Right lobe of liver (tissue), 6 donors: Measurements from ENCODE around the gene COL4A1. TPM values are rescaled to one million over a fixed set of nuclear protein-coding genes. Genes with fewer than 3 reads are reported as not detected.

Experiments used
- ATAC-seq, 4 donors: fragments of 200-7000 bp; cut with Tn5 transposase; one replicate each; pipeline ENCODE4 v1.9.1; 2020; ENCODE audit warnings: mild to moderate bottlenecking in 4 of 4, moderate library complexity in 4 of 4
- DNase-seq, 3 donors: peaks; one replicate each; pipeline ENCODE4 v3.0.0-alpha.2; 2020
- H3K27ac ChIP-seq, 3 donors: fragments of 200-600 bp; one replicate each; pipeline ENCODE4 v1.8.0; 2022
- H3K27me3 ChIP-seq, 2 donors: fragments of 200-600 bp; one replicate each; pipeline ENCODE4 v1.8.0; 2022
- H3K36me3 ChIP-seq, 4 donors: fragments of 200-600 bp; sonication (generic) in 1 of 4; one replicate each; pipeline versions ENCODE4 v1.5.1 to v1.8.0; 2017 to 2022; ENCODE audit warnings: control low read depth in 1 of 4
- H3K4me1 ChIP-seq, 4 donors: fragments of 200-600 bp; sonication (generic) in 1 of 4; one replicate each; pipeline versions ENCODE4 v1.5.1 to v1.8.0; 2017 to 2022; ENCODE audit warnings: control low read depth in 1 of 4
- H3K4me3 ChIP-seq, 3 donors: fragments of 200-600 bp; one replicate each; pipeline ENCODE4 v1.8.0; 2022
- H3K9me3 ChIP-seq, 4 donors: fragments of 200-600 bp; sonication (generic) in 1 of 4; one replicate each; pipeline versions ENCODE4 v1.5.1 to v1.8.0; 2017 to 2022; ENCODE audit warnings: control low read depth in 1 of 4
- POLR2A ChIP-seq: fragments of 450-650 bp; IDR thresholded peaks from one replicate; pipeline ENCODE4 v1.6.1; 2017; ENCODE audit warnings: antibody characterized with exemption, mild to moderate bottlenecking
- WGBS: methylation state at CpG from one replicate; pipeline ENCODE4 v1.1.6; 2018; ENCODE audit warnings: low coverage, low lambda C conversion rate; ENCODE audit not compliant: insufficient coverage; ENCODE audit errors: missing lambda C conversion rate; 5-methylcytosine and 5-hydroxymethylcytosine counted together
- intact Hi-C, 2 donors: fragments of 100-400 bp; cut with DNase I; formaldehyde crosslinking; loops; one replicate each; pipeline versions ENCODE4 v1.11.2 to v1.14.1; 2022
- total RNA-seq, 6 experiments: library from RNA; depleted of rRNA in 2 of 6; stranded (reverse); fragments of >200 nt in 2 of 6; fragmentation: NEBNext Ultra II Directional in 3 of 6; extraction: Animal tissue kit (Norgen Biotek cat#: 25700) in 3 of 6; gene quantifications; one replicate each; pipeline versions ENCODE4 v1.1.0 to v1.2.4, GENCODE V29; 2016 to 2023
- TF ChIP-seq, protein P1 (sequence below), 4 donors: fragments of 200-600 bp in 3 of 4; fragments of 450-650 bp in 1 of 4; IDR thresholded peaks; one replicate each; pipeline versions ENCODE4 v1.5.1 to v1.8.0; 2016 to 2022; ENCODE audit warnings: antibody characterized with exemption in 4 of 4, mild to moderate bottlenecking in 2 of 4
- donor health status: DM: no; HTN: yes; CAD: no.
- donor health status: DM: no; HTN: no; CAD: no.
- donor health status: DM: no; HTN: no; CAD: no.
- donor health status: DM: no; HTN: yes; CAD: no.
- donor health status: DM: no; HTN: yes; CAD: no.

The COL4A1 gene
- total RNA-seq, 6 experiments from 2014 or later, result 8.0 to 89.8 (median 41.1) TPM

DNA sequence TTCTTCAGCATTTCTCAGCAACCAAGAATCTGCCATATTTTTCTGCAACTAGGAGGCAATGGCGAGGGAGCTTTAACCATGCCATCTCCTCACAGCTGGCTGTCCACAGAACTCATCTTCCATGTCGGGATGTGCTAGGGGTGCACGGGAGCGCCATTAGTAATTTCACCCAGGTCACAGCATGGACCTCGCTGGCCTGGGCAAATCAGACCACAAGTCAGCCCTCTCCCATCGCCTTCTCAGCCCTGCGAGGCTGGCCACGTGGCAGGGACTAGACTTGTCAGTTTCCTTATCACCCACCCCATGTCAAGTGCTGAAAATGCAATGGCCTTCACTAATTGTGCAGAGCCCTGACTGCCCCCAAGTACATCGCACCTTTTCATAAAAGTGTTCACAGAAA, 15.7 kb downstream of the COL4A1 start:
- no peak for TF ChIP-seq POLR2A
- TF ChIP-seq, protein P1, sequence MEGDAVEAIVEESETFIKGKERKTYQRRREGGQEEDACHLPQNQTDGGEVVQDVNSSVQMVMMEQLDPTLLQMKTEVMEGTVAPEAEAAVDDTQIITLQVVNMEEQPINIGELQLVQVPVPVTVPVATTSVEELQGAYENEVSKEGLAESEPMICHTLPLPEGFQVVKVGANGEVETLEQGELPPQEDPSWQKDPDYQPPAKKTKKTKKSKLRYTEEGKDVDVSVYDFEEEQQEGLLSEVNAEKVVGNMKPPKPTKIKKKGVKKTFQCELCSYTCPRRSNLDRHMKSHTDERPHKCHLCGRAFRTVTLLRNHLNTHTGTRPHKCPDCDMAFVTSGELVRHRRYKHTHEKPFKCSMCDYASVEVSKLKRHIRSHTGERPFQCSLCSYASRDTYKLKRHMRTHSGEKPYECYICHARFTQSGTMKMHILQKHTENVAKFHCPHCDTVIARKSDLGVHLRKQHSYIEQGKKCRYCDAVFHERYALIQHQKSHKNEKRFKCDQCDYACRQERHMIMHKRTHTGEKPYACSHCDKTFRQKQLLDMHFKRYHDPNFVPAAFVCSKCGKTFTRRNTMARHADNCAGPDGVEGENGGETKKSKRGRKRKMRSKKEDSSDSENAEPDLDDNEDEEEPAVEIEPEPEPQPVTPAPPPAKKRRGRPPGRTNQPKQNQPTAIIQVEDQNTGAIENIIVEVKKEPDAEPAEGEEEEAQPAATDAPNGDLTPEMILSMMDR (IDR thresholded peaks at IDR 0.05), result no peak
- 87% methylated on average over 4 of the region's 9 CpGs for WGBS
- intact Hi-C loops, result no loop called here
- Histone ChIP-seq H3K27me3 (no peaks in the 10 kb centered on the region), H3K4me1 (peaks cover 0 to 2% (median 0%) of the 10 kb centered on the region in 4 donors), H3K9me3 (no peaks in the 10 kb centered on the region), H3K36me3 (no peaks in the 10 kb centered on the region), H3K4me3 (no peak overlapping the region), H3K27ac (no peak overlapping the region)
- ATAC-seq (no peak), DNase-seq (no peak)

DNA sequence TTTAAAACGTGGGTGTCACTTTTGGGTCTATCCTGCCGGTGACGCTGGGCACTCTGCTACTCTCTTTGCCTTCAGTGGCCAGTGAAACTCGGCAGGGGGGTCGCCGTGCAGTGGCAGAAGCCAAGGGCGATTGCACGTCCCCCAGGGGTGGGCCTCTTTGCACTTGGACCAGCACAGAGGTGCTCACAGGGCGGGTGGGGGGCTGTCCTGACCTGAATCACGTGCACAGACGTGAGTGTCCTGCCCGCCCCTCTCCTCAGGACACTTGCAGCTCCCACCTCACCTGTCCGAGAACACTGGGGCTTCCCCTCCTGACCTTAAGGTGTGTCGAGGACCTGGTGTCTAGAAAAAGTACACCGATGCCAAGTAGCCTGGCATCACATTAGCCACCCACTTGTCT, 16.1 kb downstream of the COL4A1 start:
- Histone ChIP-seq H3K4me3 (no peak overlapping the region), H3K4me1 (peaks cover 0 to 2% (median 0%) of the 10 kb centered on the region in 4 donors), H3K9me3 (no peaks in the 10 kb centered on the region), H3K27me3 (no peaks in the 10 kb centered on the region), H3K27ac (no peak overlapping the region), H3K36me3 (no peaks in the 10 kb centered on the region)
- DNase-seq, result no peak
- no peak for ATAC-seq
- intact Hi-C loops, result no loop called here
- no peak for TF ChIP-seq POLR2A
- TF ChIP-seq, protein P1 (IDR thresholded peaks at IDR 0.05), result no peak
- 64% methylated on average over 4 of the region's 15 CpGs for WGBS

DNA sequence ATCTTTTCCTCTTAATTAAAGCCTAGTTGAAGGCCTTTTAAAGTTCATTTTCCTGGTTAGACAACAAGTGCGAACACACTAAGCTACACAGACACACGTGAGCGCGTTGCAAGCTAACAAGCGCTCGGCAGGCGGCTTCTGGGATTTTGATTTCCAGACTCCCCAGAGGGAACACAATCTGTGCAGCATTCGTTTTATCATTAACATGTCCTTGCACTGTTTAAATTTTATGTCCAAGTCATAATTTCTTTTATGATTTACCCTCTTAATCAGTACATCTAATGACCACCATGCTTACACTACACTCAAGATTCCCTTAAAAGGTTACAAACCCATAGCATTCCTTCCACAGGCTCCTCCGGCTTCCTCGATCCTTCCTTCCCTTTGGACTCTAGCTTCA, 16.8 kb downstream of the COL4A1 start:
- intact Hi-C loops, result no loop called here
- Histone ChIP-seq H3K4me3 (no peak overlapping the region), H3K27me3 (no peaks in the 10 kb centered on the region), H3K27ac (no peak overlapping the region), H3K36me3 (no peaks in the 10 kb centered on the region), H3K4me1 (peaks cover 0 to 2% (median 0%) of the 10 kb centered on the region in 4 donors), H3K9me3 (no peaks in the 10 kb centered on the region)
- WGBS, result 80% methylated on average over 10 of the region's 10 CpGs
- no peak for TF ChIP-seq POLR2A
- TF ChIP-seq, protein P1 (IDR thresholded peaks at IDR 0.05), result no peak
- ATAC-seq (no peak), DNase-seq (no peak)

DNA sequence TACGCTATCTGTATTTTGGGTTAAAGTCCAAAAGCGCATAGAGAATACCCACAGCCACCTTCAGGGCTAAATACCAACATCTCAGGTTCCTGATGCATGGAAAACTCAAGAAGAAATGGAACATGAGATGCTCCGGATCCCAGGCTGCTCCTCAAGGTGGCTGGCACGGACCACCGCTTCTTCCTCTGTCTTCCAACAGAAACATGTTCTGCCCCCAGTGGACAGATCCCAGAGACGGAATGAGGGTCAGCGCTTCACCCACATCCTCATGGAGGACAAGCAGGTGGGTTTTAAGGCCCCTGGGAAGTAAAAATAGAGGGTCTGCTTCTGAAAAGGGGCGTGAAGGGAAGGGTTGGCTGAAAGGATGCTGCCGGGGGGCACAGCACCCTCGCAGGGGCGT, 17.3 kb downstream of the COL4A1 start:
- H3K4me1 ChIP-seq, result peaks cover 0 to 2% (median 0%) of the 10 kb centered on the region in 4 donors
- ATAC-seq (no peak), DNase-seq (no peak)
- intact Hi-C loops, result no loop called here
- H3K9me3 ChIP-seq, result no peaks in the 10 kb centered on the region
- no peak overlapping the region for H3K27ac ChIP-seq
- 62% methylated on average over 9 of the region's 11 CpGs for whole genome bisulfite sequencing
- H3K36me3 ChIP-seq, result no peaks in the 10 kb centered on the region
- H3K27me3 ChIP-seq, result no peaks in the 10 kb centered on the region
- TF ChIP-seq, protein P1 (IDR thresholded peaks at IDR 0.05), result no peak
- TF ChIP-seq POLR2A, result no peak
- H3K4me3 ChIP-seq, result no peak overlapping the region

DNA sequence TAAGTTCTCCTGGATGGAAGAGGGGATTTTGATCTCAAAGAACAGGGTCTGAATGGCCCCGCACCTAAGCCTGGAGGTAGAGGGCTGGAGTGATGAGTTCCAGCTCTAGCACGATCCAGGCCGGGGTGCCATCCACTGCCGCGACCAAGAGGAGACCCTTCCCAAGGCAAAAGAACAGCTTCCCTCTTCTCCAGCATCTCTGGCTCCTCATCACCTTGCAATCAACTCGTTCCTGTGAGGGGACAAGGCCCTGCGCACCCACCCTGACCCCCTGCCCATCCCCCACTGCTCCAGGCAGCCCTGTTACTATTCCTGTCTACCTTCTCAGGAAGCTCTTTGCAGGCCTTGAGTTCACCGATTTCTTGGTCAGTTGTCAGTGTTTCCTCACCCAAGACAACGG, 17.8 kb downstream of the COL4A1 start:
- DNase-seq, result no peak
- 86% methylated on average over 7 of the region's 9 CpGs for WGBS

More for the DNA sequence above, 17.8 kb downstream of the COL4A1 start:
- Histone ChIP-seq H3K27ac (no peak overlapping the region), H3K27me3 (no peaks in the 10 kb centered on the region), H3K4me3 (no peak overlapping the region), H3K9me3 (no peaks in the 10 kb centered on the region), H3K4me1 (peaks cover 0 to 2% (median 0%) of the 10 kb centered on the region in 4 donors), H3K36me3 (no peaks in the 10 kb centered on the region)
- intact Hi-C loops, result no loop called here
- no peak for TF ChIP-seq POLR2A
- TF ChIP-seq, protein P1 (IDR thresholded peaks at IDR 0.05), result no peak
- ATAC-seq, result no peak
